B cell (primary cell): ENCODE results near the gene YIPF7. TPM values are rescaled to one million over a fixed set of nuclear protein-coding genes. Genes with fewer than 3 reads are reported as not detected.

Experiments used
- ATAC-seq: fragments of 200-7000 bp; cut with Tn5 transposase; one replicate; pipeline ENCODE4 v1.10.0; 2021; ENCODE audit warnings: low read depth, mild to moderate bottlenecking, moderate number of reproducible peaks, moderate library complexity
- CTCF ChIA-PET: fragments of 350-600 bp; sonication (Branson Sonifier 250); formaldehyde crosslinking; loops from one replicate; lab custom pipeline; 2021; ENCODE audit warnings: antibody characterized with exemption, inconsistent platforms; lab: Charles Lee
- POLR2A ChIA-PET: fragments of 350-600 bp; sonication (Branson Sonifier 250); formaldehyde crosslinking; loops from one replicate; lab custom pipeline; 2021; ENCODE audit warnings: antibody characterized with exemption; lab: Charles Lee
- DNase-seq: peaks from one replicate; pipeline ENCODE4 v3.0.0; 2013
- H2AFZ ChIP-seq: 2 replicates; pipeline ENCODE4 v1.6.1; 2012; ENCODE audit warnings: mild to moderate bottlenecking, low read depth, low read length; ENCODE audit not compliant: insufficient read depth, poor library complexity, severe bottlenecking
- H3K27ac ChIP-seq, 2 donors: 1 replicate in 1 of 2; 2 replicates in 1 of 2; pipeline ENCODE4 v1.5.1; 2012 to 2013; ENCODE audit warnings: low read length in 2 of 2, mild to moderate bottlenecking in 2 of 2, moderate library complexity in 1 of 2
- H3K27me3 ChIP-seq, 4 experiments: fragments of 200-600 bp in 1 of 4; sonication (generic) in 1 of 4; replicated peaks in 1 of 4; 1 replicate in 2 of 4; 2 replicates in 2 of 4; pipeline versions ENCODE4 v1.6.1 to v1.7.0; 2013 to 2016; ENCODE audit warnings: low read length in 3 of 4, mild to moderate bottlenecking in 2 of 4, mixed read lengths in 1 of 4, moderate library complexity in 1 of 4; ENCODE audit not compliant: insufficient read depth in 4 of 4, control insufficient read depth in 3 of 4; ENCODE audit errors: control extremely low read depth in 1 of 4
- H3K36me3 ChIP-seq, 2 experiments: replicated peaks in 1 of 2; 1 replicate in 1 of 2; 2 replicates in 1 of 2; pipeline versions ENCODE4 v1.6.1 to v1.7.1; 2013; ENCODE audit warnings: low read length in 1 of 2; ENCODE audit not compliant: insufficient read depth in 2 of 2, control insufficient read depth in 1 of 2; ENCODE audit errors: control extremely low read depth in 1 of 2, extremely low read depth in 1 of 2
- H3K4me1 ChIP-seq, 2 donors: fragments of 200-600 bp in 1 of 2; sonication (generic) in 1 of 2; 1 replicate in 1 of 2; 2 replicates in 1 of 2; pipeline versions ENCODE4 v1.5.1 to v1.6.1; 2013 to 2017; ENCODE audit warnings: low read length in 2 of 2; ENCODE audit not compliant: control insufficient read depth in 2 of 2, insufficient read depth in 2 of 2
- H3K4me2 ChIP-seq: replicated peaks from 2 replicates; pipeline ENCODE3; 2012; ENCODE audit warnings: mild to moderate bottlenecking, low read depth, low read length; ENCODE audit not compliant: poor library complexity, severe bottlenecking
- H3K4me3 ChIP-seq, 5 experiments: fragments of 200-600 bp in 1 of 5; sonication (generic) in 1 of 5; 1 replicate in 3 of 5; 2 replicates in 2 of 5; pipeline versions ENCODE4 v1.5.1 to v1.7.0; 2011 to 2016; ENCODE audit warnings: low read length in 4 of 5, mild to moderate bottlenecking in 4 of 5, low read depth in 2 of 5, control low read depth in 1 of 5, moderate library complexity in 1 of 5; ENCODE audit not compliant: insufficient read depth in 1 of 5; ENCODE audit errors: control extremely low read depth in 1 of 5, extremely low read depth in 1 of 5
- H3K79me2 ChIP-seq: fragments of 200-600 bp; sonication (generic); one replicate; pipeline ENCODE4 v1.6.0; 2016; ENCODE audit warnings: low read length; ENCODE audit not compliant: control insufficient read depth, insufficient read depth
- H3K9ac ChIP-seq: fragments of 200-600 bp; sonication (generic); 2 replicates; pipeline ENCODE4 v1.6.1; 2017; ENCODE audit warnings: mild to moderate bottlenecking, low read length, moderate library complexity
- H3K9me3 ChIP-seq, 3 donors: one replicate each; pipeline versions ENCODE4 v1.6.1 to v1.7.1; 2013; ENCODE audit warnings: low read length in 2 of 3; ENCODE audit not compliant: control insufficient read depth in 2 of 3, insufficient read depth in 1 of 3; ENCODE audit errors: control extremely low read depth in 1 of 3
- H4K20me1 ChIP-seq: 2 replicates; pipeline ENCODE4 v1.6.0; 2012; ENCODE audit warnings: mild to moderate bottlenecking, low read length; ENCODE audit not compliant: insufficient read depth, control insufficient read depth, poor library complexity, severe bottlenecking
- H3K27ac Mint-ChIP-seq: one replicate; pipeline ENCODE4 v1.8.0; 2021; ENCODE audit warnings: mixed read lengths
- H3K27me3 Mint-ChIP-seq: one replicate; pipeline ENCODE4 v1.8.0; 2021; ENCODE audit warnings: mixed read lengths
- H3K4me1 Mint-ChIP-seq: one replicate; pipeline ENCODE4 v1.8.0; 2021; ENCODE audit warnings: mixed read lengths
- H3K4me3 Mint-ChIP-seq: one replicate; pipeline ENCODE4 v1.8.0; 2021; ENCODE audit warnings: mixed read lengths
- H3K9me3 Mint-ChIP-seq: one replicate; pipeline ENCODE4 v1.8.0; 2022; ENCODE audit warnings: mixed read lengths; ENCODE audit not compliant: insufficient read depth
- EZH2 ChIP-seq: IDR thresholded peaks from 2 replicates; pipeline ENCODE4 v1.6.1; 2012; ENCODE audit warnings: borderline replicate concordance, low read depth, mild to moderate bottlenecking, moderate library complexity, low read length; ENCODE audit not compliant: insufficient read depth, poor library complexity, severe bottlenecking
- WGBS: methylation state at CpG from one replicate; pipeline ENCODE4 v1.1.5; 2013; ENCODE audit warnings: missing lambda C conversion rate; ENCODE audit not compliant: insufficient coverage; 5-methylcytosine and 5-hydroxymethylcytosine counted together
- intact Hi-C: fragments of 100-400 bp; cut with micrococcal nuclease; formaldehyde crosslinking; loops from one replicate; pipeline ENCODE4 v1.10.0; 2022
- polyA plus RNA-seq: library from polyadenylated mRNA; depleted of rRNA; stranded (reverse); fragments of >200 nt; gene quantifications from 2 replicates; pipeline ENCODE4 v1.2.3, GENCODE V29; 2012
- total RNA-seq, 2 donors: library from RNA; stranded (reverse); fragments of 120-200 nt in 1 of 2; gene quantifications; 1 replicate in 1 of 2; 2 replicates in 1 of 2; pipeline versions ENCODE4 v1.2.3 to v1.2.4, GENCODE V29; 2013 to 2022
- TF ChIP-seq, protein P1 (sequence below): fragments of 200-600 bp; IDR thresholded peaks from one replicate; pipeline ENCODE4 v1.8.0; 2022; ENCODE audit warnings: antibody characterized with exemption, mild to moderate bottlenecking

YIPF7 gene
- total and polyA plus RNA-seq, 2 donors (not counting 1 experiment from before 2014, with no cell fraction given): not detected

GRCh38 chr4:44671636-44672035 is 20.2 kb upstream of the YIPF7 start:
- no peaks in the 10 kb centered on the region for H3K9me3 Mint-ChIP-seq
- no peak overlapping the region for H3K27ac Mint-ChIP-seq
- Histone ChIP-seq H3K4me2 (no peak overlapping the region), H2AFZ (no peak overlapping the region), H3K36me3 (no peaks in the 10 kb centered on the region), H3K4me1 (no peaks in the 10 kb centered on the region), H3K9ac (no peak overlapping the region), H3K79me2 (no peaks in the 10 kb centered on the region), H3K27me3 (peaks cover 0 to 7% (median 1%) of the 10 kb centered on the region in 4 experiments), H4K20me1 (no peaks in the 10 kb centered on the region), H3K4me3 (no peak overlapping the region), H3K27ac (no peak overlapping the region), H3K9me3 (no peaks in the 10 kb centered on the region)
- ATAC-seq (no peak), DNase-seq (no peak)
- TF ChIP-seq, protein P1, sequence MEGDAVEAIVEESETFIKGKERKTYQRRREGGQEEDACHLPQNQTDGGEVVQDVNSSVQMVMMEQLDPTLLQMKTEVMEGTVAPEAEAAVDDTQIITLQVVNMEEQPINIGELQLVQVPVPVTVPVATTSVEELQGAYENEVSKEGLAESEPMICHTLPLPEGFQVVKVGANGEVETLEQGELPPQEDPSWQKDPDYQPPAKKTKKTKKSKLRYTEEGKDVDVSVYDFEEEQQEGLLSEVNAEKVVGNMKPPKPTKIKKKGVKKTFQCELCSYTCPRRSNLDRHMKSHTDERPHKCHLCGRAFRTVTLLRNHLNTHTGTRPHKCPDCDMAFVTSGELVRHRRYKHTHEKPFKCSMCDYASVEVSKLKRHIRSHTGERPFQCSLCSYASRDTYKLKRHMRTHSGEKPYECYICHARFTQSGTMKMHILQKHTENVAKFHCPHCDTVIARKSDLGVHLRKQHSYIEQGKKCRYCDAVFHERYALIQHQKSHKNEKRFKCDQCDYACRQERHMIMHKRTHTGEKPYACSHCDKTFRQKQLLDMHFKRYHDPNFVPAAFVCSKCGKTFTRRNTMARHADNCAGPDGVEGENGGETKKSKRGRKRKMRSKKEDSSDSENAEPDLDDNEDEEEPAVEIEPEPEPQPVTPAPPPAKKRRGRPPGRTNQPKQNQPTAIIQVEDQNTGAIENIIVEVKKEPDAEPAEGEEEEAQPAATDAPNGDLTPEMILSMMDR: no peak
- no peak for TF ChIP-seq EZH2
- H3K4me1 Mint-ChIP-seq: no peaks in the 10 kb centered on the region
- no peak overlapping the region for H3K4me3 Mint-ChIP-seq
- ChIA-PET POLR2A (no interaction called here), CTCF (no interaction called here)
- intact Hi-C loops: no loop called here
- H3K27me3 Mint-ChIP-seq: peaks cover 19% of the 10 kb centered on the region
- 83% methylated on average over 2 of the region's 3 CpGs for WGBS

- Histone ChIP-seq H3K79me2 (no peaks in the 10 kb centered on the region), H3K36me3 (no peaks in the 10 kb centered on the region), H2AFZ (no peak overlapping the region), H3K9ac (no peak overlapping the region), H3K27ac (no peak overlapping the region), H3K4me2 (no peak overlapping the region), H3K27me3 (peaks cover 0 to 12% (median 1%) of the 10 kb centered on the region in 4 experiments), H4K20me1 (no peaks in the 10 kb centered on the region), H3K9me3 (no peaks in the 10 kb centered on the region), H3K4me3 (no peak overlapping the region), H3K4me1 (no peaks in the 10 kb centered on the region)
- CTCF ChIA-PET: no interaction called here
- DNase-seq: no peak
- no peaks in the 10 kb centered on the region for H3K9me3 Mint-ChIP-seq
- TF ChIP-seq, protein P1: no peak
- no peak for TF ChIP-seq EZH2
- peaks cover 19% of the 10 kb centered on the region for H3K27me3 Mint-ChIP-seq
- H3K4me1 Mint-ChIP-seq: no peaks in the 10 kb centered on the region
- POLR2A ChIA-PET: no interaction called here
- no peak for ATAC-seq
- no peak overlapping the region for H3K27ac Mint-ChIP-seq
- WGBS: 88% methylated on average over 4 of the region's 4 CpGs
- intact Hi-C loops: no loop called here
- H3K4me3 Mint-ChIP-seq: no peak overlapping the region
Measured at GRCh38 chr4:44670506-44671199, 19.2 kb upstream of the YIPF7 start.
